GM21576 (cell line): ENCODE measurements around the gene DCTN5.
"Not testable (repeated sequence)": the region's sequence is repeated elsewhere in the genome, so short reads cannot be mapped to it uniquely, and the experiment has no call there.

Experiments
- ATAC-seq: cut with Tn5 transposase; IDR thresholded peaks from one replicate; pipeline ENCODE4 v1.9.1; 2021; ENCODE audit warnings: mild to moderate bottlenecking, moderate library complexity; ENCODE audit not compliant: unreplicated experiment

The DCTN5 gene

GRCh38 chr16:23691483-23692189 lies 50.4 kb downstream of the DCTN5 start:
- ATAC-seq, result no peak

GRCh38 chr16:23692190-23692837 lies 51.0 kb downstream of the DCTN5 start:
- no peak for ATAC-seq

- ATAC-seq, result no peak
These were observed 53.0 kb downstream of the DCTN5 start for GRCh38 chr16:23694265-23694643.

- ATAC-seq, result no peak
These were observed 53.5 kb downstream of the DCTN5 start for GRCh38 chr16:23694644-23695373.

- no peak for ATAC-seq
These were observed 54.5 kb downstream of the DCTN5 start for GRCh38 chr16:23695756-23696155.

- no peak for ATAC-seq
These were observed 57.8 kb downstream of the DCTN5 start for GRCh38 chr16:23699100-23699499.

- ATAC-seq, result no peak
These were observed 58.8 kb downstream of the DCTN5 start for GRCh38 chr16:23700093-23700492.

GRCh38 chr16:23700509-23700908 lies 59.2 kb downstream of the DCTN5 start:
- ATAC-seq, result no peak

- no peak for ATAC-seq
These were observed 59.8 kb downstream of the DCTN5 start for GRCh38 chr16:23701045-23701444.

GRCh38 chr16:23702951-23703350 lies 61.7 kb downstream of the DCTN5 start:
- no peak for ATAC-seq

GRCh38 chr16:23704772-23705516 lies 63.7 kb downstream of the DCTN5 start:
- ATAC-seq, result no peak

GRCh38 chr16:23705517-23705902 lies 64.2 kb downstream of the DCTN5 start:
- no peak for ATAC-seq

GRCh38 chr16:23706439-23706838 lies 65.2 kb downstream of the DCTN5 start:
- no peak for ATAC-seq

- ATAC-seq, result no peak
These were observed 68.3 kb downstream of the DCTN5 start for GRCh38 chr16:23709536-23709935.

GRCh38 chr16:23710008-23710407 lies 68.7 kb downstream of the DCTN5 start:
- ATAC-seq, result no peak

- ATAC-seq, result no peak
These were observed 69.2 kb downstream of the DCTN5 start for GRCh38 chr16:23710504-23710903.

- no peak for ATAC-seq
These were observed 70.5 kb downstream of the DCTN5 start for GRCh38 chr16:23711785-23712184.

GRCh38 chr16:23712976-23713375 lies 71.7 kb downstream of the DCTN5 start, which contains the start of gene ERN2:
Gene ERN2, minus strand, starts transcription at chr16:23713222. Its CDS starts 35 bp downstream, at chr16:23713187.
- ATAC-seq, result no peak

GRCh38 chr16:23716484-23716883 lies 75.2 kb downstream of the DCTN5 start:
- no peak for ATAC-seq

- ATAC-seq, result not testable (repeated sequence)
These were observed 81.5 kb downstream of the DCTN5 start for GRCh38 chr16:23722613-23723240.
